CD4-positive, alpha-beta T cell treated with Interleukin-1 beta for 1 hour (primary cell): ENCODE results near the gene KLHL20.
"Not testable (repeated sequence)": the region's sequence is repeated elsewhere in the genome, so short reads cannot be mapped to it uniquely, and the experiment has no call there.

Experiments used
- DNase-seq, 2 donors: peaks; one replicate each; pipeline ENCODE4 v3.0.0-alpha.2; 2020 to 2022

KLHL20 gene

DNA sequence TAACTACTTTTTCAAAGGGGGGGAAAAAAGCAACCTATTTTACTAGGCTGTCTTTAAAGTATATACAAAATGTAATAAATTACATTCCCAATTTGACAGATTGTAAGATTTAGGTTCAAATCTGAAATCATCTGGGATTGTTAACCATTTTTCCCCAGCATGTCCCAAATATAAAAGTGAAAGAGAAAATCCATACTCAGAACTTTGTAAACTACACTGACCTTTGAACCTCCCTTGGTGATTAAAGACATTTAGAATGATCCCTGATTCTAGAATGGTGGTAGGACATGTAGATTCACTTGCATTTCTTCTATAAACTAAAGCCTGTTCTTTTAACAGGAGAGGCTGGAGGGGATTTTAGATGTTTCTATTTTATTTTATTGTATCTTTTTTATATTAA lies 39.0 kb downstream of the KLHL20 start:
- no peak for DNase-seq

DNA sequence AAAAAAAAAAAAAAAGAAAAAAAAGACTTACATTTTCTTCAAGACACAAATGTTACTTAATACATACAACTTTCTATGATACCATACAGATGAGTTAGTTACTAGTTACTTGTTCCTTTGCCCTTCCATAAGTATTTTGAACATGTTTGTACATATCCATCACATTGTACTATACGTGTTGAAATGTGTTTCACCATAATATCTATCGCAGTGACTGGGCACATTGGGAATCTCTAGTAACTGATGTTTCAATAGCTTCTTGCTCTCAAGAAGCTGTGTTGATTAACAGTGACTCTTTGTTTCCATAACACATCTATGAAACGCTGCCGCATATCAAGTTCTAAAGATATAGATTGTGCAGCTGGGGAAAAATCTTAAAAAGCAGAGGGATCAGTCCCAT lies 42.9 kb downstream of the KLHL20 start:
- DNase-seq: no peak

DNA sequence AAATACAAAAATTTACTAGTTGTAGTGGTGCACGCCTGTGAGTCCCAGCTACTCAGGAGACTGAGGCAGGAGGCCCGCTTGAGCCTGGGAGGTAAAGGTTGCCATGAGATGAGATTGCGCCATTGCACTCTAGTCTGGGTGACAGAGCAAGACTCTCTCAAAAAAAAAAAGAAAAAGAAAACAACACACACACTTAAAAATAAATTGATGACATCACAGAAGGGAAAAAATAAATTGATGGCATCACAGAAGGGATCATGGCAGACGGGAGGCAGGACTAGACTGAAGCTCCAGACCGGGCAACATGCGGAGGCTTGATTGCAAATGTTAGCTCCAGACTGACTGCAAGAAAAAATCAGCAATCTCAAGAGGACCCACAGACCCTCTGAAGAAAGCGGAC lies 43.3 kb downstream of the KLHL20 start:
- no peak for DNase-seq

DNA sequence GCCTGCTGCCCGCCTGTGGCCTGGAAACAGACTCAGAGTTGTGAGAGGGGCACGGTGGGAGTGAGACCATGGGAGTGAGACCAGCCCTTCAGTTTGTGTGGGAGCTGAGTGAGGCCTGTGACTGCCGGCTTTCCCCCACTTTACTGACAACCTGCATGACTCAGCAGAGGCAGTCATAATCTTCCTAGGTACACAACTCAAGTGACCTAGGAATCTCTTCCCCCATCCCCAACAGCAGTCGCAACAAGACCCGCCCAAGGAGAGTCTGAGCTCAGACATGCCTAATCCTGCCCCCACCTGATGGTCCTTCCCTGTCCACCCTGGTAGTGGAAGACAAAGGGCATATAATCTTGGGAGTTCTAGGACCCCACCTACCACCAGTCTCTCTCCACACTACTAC lies 44.2 kb downstream of the KLHL20 start:
- no peak for DNase-seq

DNA sequence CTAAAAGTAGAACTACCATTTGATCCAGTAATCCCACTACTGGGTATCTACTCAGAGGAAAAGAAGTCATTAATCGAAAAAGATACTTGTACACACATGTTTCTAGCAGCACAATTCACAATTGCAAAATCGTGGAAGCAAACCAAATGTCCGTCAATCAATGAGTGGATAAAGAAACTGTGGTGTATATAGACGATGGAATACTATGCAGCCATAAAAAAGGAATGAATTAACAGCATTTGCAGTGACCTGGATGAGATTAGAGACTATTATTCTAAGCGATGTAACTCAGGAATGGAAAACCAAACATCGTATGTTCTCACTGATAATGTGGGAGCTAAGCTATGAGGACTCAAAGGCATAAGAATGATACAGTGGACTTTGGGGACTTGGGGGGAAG lies 49.5 kb downstream of the KLHL20 start:
- DNase-seq: not testable (repeated sequence)

DNA sequence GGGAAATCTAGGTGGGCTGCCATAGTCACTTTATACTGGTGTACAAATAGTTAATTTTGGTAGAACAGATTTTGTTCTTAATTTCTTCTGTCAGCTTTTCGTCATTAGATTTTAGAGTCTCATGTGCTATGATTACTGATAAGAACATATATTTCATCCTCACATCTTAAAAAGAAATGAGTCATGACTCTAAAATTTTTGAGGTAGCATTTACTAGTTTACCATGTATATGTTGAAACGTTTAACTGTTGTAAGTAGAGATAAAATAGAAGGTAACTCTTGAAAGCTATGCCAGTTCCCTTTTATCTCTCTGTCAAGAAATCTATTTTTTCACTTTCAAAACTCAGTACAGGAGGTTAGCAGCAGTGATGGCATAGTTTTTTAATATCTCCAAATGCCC lies 53.4 kb downstream of the KLHL20 start:
- no peak for DNase-seq

DNA sequence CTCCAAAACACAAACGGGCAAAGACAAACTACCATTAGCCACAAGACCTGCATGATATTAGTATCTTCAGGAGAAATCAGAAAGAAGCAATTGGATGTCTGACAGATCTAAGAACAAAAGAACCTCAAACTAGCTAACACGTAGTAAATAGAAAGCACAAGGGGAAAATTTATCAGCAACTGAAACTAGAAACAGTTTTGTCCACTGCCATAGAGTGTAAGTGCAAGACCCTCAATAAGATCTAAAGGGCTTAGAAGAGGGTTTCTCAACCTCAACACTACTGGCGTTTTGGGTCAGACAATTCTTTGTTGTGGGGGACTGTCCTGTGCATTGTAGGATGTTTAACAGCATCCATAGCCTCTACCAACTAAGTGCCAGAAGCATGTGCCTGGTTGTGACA lies 54.0 kb downstream of the KLHL20 start:
- DNase-seq: no peak

DNA sequence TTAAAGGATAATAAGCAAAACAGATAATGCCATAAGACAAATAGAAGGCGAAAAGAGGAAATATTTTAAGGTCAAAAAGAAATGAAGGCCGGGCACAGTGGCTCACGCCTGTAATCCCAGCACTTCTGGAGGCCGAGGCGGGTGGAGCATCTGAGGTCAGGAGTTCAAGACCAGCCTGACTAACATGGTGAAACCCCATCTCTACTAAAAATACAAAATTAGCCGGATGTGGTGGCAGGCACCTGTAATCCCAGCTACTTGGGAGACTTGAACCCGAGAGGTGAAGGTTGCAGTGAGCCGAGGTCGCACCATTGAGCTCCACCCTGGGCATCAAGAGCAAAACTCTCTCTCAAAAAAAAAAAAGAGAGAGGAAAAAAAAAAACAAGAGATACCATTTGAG lies 55.5 kb downstream of the KLHL20 start:
- not testable (repeated sequence) for DNase-seq

DNA sequence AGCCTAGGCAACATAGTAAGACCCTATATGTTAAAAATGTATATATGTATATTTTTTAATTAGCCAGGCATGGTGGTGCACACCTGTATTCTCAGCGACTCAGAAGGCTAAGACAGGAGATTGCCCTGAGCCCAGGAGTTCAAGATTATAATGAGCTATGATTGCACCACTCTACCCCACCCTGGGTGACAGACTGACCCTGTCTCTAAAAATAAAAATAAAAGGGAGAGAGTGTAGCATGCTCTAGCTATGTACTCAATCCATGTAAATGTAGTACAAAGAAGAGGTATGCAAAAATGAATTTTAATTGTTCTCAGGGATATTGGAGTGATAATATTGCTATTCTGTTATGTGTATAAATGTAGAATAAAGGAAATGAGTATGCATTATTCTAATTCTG lies 56.8 kb downstream of the KLHL20 start:
- DNase-seq: no peak

DNA sequence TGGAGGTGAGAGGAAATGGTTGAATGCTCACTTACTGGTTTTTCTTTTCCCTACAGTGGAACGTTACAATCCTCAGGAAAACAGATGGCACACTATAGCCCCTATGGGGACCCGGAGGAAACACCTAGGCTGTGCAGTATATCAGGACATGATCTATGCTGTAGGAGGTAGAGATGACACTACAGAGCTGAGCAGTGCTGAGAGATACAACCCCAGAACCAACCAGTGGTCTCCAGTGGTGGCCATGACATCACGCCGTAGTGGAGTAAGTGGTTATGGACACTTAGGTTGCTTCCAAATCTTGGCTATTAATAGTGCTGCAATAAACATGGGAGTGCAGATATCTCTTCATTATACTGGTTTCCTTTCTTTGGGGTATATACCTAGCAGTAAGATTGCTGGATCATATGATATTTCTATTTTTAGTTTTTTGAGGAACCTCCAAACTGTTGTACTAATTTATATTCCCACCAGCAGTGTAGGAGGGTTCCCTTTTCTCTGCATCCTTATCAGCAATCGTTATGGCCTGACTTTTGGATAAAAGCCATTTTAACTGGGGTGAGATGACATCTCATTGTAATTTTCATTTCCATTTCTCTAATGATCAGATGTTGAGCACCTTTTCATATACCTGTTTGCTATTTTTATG lies 60.9 kb downstream of the KLHL20 start:
- no peak for DNase-seq

DNA sequence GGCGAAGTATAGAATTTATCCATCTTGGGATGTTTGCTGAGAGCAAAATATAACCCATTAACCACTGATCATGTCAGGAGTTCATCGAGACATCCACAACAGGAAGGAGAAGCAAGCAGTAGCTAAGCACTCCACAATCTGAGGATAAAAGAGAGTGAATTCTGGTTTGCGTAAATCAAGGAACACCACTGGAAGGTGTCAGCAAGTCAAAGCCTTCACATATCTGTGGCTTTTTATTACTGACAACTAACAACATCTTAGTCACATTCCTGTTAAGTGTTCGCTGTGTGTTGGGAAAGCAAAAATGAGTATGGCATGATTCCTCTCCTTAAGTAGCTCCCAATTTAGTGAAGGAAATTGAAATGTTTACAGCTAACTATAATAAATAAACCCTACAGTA lies 65.2 kb downstream of the KLHL20 start:
- no peak for DNase-seq

DNA sequence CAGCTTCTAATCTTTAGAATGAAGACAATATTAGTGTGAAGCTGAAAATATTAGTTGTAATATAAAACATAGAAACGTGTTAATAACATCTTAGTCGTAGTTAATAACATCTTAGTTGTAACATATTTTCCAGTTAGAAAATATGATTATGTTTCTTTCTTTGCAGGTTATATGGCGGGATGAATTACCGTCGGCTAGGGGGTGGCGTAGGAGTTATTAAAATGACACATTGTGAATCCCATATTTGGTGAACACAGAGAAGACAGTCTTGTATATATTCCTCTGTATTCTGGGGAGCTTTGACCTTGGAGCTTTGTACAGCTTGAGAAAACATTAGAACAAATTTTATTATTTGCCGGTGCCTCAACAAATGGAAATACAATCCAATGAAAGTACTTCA lies 70.2 kb downstream of the KLHL20 start:
- no peak for DNase-seq

DNA sequence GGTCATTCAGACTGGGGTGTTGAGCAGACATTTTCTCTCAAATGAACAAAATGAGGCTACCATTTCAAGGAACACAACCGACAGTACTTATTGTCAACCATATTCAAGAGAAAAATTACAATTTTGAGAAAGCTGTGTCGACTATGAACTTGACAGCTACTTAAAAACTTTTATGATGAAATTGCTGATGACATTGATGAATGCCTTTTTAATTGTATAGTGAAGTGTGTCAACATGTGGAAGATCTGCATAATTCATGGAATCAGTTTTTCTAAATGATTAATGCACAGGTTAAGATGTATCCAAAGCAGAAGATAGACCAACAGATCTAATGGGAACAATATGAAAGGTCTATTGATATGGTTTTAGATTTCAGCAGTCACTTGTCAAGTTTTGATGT lies 75.1 kb downstream of the KLHL20 start:
- no peak for DNase-seq

DNA sequence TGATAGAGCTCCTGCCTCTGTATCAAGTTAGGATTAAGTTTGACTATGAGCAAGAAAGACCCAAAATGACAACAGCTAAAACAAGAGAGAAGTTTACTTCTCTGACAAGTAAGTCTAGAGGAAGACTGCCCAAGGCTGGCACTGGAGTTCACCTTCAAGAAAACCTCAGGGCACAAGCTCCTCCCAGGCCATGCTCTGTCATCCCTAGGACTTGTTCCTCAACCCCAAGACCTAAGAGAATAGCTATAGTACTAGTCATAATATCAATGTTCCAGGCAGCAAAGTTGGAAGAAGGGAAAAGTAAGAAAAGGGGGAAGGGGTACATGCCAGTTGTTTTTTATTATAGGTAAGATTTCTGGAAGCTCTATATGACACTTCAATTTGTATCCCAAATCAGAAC lies 83.3 kb downstream of the KLHL20 start:
- DNase-seq: no peak

DNA sequence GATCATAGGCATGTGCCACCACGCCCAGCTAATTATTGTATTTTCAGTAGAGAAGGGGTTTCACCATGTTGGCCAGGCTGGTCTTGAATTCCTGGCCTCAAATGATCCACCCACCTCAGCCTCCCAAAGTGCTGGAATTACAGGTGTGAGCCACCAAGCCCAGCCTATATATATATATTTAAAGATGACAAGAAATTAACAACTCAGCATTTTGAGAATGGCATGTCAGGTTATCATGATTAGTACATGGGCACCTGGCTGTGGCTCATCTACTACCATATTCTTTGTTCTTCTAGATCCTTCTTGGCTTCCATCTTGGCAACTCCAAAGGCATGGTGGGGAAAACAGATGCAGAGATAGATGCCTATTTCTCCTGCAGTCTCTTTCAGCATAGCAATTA lies 85.2 kb downstream of the KLHL20 start:
- not testable (repeated sequence) for DNase-seq

DNA sequence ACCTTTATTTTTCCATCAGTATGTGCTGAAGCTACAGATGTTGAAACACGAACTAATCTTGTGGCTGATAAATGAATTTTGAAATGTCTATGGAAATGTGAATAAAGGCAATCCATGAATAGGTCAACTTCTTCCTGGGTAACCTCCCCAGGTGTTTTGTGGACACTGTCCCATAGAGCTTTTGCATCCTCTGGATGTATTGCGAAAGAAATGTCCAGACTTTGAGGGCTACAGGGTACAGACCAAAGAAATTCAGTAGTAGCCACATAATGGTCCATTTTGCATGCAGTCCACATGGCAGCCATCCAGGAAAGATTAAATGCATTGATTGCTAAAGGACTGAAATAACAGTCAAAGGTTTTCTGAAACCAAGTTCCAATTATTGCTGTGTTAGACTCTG lies 88.2 kb downstream of the KLHL20 start:
- no peak for DNase-seq

DNA sequence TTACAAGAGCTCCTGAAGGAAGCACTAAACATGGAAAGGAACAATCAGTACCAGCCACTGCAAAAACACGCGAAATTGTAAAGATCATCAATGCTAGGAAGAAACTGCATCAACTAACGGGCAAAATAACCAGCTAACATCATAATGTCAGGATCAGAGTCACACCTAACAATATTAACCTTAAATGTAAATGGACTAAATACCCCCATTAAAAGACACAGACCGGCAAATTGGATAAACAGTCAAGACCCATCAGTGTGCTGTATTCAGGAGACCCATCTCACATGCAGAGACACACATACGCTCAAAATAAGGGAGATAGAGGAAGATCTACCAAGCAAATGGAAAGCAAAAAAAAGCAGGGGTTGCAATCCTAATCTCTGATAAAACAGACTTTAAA lies 98.9 kb downstream of the KLHL20 start:
- DNase-seq: not testable (repeated sequence)

DNA sequence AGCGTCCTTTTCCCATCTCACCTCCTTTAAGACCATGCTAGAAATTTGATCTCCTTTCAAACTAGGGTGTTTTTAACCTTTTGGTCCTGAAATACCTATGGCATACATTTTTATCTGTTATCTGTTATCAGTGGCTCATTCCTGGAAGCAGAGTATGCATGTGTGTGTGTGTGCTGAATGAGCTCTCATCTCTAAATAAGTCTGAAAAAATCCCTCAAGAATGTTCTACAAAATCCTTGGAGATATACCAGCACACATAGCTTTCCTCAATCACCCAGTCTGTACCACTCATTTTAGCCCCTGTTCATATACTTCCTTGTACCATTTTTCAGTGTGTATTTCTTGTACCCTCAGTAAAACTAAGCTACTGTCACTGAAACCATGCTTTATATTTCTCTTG lies 103.7 kb downstream of the KLHL20 start:
- no peak for DNase-seq

DNA sequence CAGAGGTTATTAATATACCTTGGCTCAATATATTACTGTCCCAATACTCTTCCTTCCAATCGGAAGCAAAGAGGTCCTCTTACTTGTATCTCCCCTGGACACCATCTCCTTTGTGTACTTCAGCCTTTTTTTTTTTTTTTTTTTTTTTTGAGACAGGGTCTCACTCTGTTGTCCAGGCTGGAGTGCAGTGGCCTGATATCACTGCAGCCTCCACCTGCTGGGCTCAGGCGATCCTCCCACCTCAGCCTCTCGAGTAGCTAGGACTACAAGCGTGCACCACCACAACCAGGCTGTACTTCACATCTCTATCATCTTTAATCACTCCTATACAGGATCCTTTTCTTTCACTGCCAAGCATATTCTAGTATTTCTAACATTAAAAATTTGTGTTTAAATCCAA lies 106.9 kb downstream of the KLHL20 start:
- no peak for DNase-seq

DNA sequence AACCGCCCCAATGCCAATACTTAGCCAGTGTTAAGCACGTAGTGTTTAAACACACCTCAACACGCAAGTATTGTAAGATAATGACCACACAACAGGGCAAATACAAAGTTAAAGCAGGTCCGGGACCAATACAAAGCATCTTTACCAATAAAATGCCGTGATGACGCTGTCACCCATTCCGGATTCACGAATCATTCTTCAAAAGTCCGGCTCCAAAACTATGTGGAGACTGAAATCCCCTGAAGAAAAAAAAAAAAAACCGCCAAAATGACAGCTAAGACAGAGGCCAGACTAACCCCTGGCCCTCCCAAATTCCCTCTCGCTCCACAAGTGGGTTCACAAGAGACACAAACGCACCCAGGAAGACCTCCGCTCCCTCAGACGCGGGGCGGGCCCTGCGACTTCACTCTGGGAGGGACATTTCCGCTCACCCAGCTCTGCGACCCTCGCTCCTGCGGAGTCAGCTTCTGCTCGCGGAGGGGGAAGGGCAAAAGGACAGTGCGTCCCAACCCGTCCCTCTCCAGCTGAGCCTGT lies 109.1 kb downstream of the KLHL20 start:
- DNase-seq: no peak

DNA sequence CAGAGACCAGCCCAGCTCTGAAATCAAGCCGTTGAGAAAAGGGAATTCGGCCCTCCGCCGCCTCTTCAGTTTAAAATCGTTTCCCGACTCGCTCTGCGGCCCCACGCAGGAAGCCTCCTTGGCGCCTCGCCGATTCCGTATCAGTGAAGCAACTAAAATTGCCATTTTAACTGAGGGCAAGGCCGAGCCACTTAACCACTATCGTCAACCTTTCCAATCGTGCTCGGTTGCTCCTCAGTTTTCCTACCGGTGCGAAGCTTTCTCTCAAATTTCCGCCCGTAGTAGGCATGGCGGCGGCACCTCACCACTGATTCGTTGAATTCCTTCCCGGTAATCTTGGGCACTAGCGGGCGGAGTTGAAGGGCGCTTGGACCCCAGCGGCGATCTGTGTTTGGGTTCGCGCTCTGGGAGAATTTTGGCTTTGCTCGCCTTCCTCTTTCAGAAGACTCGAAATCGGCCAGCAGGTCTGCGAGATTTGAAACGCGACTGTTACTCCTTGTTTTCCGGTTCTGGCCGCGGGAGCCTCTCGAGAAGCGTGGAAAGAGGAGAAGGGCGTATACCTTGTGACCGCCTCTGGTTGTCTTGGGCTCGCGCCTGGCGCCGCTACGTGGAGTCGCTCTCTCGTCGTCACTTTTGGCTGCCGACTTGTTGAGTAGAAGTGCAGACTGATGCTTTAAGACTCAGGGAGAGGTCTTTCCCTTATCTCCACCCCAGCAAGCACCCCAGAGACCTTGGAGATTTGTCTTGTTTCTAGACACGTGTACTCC lies 109.7 kb downstream of the KLHL20 start, which contains the start of the genes CENPL and DARS2:
CENPL (minus strand) TSS at position 569 of the 767 bp plus-strand sequence. CDS start 13,584 bp downstream, outside the sequence.
DARS2 (plus strand) TSS at position 359 of the 767 bp plus-strand sequence. CDS start 557 bp downstream, outside the sequence.
- peak; percentile 91 to 92 for DNase-seq

DNA sequence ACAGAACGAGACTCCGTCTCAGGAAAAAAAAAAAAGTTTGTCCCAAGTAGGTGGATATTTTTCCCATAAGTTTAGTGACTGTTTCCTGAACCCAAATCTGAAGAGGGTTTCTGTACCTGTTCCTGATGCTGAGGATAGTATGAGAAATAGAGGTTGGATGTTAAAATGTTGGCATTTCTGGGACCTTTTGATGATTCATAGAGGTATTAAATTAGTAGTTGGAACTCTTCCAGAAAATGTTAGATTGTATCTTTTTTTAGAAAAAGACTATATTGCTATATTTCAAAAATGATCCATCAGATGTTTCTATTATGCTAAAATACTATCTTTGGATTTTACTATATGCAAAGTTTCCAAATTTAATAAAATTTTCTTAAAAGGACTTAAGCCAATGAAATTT lies 112.8 kb downstream of the KLHL20 start:
- no peak for DNase-seq

DNA sequence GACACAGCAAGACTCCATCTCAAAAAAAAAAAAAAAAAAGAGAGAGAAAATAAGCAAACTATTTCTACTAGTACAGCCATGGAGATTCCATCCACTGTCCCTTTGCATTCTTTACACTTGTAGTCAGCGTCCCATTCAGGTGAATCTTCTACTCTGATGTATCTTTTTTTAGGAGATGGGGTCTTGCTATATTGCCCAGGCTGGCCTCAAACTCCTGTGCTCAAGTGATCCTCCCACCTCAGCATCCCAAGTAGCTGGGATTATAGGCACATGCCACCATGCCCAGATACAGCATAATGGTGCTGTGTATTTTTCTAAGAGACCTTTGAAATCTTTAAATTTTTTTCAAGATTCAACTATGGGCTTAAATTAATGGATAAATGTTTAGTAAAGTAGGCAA lies 118.0 kb downstream of the KLHL20 start:
- no peak for DNase-seq
